ENCODE results near the gene NUCB2.
A peak's percentile ranks its signal among the peaks of the same experiment; 100 is the strongest.
"Not testable (repeated sequence)": the region's sequence is repeated elsewhere in the genome, so short reads cannot be mapped to it uniquely, and the experiment has no call there.

NUCB2 gene

DNA sequence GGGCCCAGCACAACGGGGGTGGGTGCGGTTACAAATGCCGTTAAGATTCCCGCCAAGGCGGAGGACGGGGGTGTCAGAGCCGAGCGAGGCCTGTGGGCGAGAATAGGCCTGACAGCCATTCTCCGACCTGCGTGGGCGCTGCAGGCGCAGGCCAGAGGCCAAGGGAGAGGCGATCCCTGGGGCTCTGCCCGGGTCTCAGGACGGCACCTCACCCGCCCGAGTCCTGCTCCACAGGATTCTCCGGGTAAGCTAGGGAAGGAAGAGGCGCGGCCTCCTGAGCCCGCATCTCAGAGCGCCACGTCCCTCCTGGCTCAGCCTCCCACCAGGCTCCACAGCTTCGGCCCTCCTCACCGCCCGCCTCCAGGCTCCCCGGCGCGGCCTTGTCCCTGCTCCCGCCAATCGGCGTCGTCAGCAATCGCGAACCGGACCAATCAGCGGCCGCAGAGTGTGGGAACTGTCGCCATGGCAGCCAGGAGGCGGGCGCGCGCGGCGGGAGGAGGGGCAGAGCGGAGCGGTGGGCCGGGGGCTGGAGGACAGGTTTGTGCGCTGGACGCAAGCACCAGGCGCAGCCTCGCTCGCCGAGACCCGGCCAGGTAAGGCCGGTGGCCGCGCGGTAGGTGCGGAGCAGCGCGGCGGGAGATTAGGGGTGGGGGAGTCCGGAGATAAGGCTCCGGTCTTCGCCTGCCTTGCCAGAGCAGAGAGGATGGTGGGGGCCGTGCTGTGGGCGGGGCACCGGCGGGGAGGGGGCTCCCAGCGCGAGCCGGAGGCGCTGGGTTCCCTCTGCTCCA lies at the start of gene NUCB2:
TSS of gene NUCB2 (plus strand) at position 504 of the 788 bp plus-strand sequence. CDS start 18,585 bp downstream, outside the sequence.
- DNase-seq = peak; percentile 98

DNA sequence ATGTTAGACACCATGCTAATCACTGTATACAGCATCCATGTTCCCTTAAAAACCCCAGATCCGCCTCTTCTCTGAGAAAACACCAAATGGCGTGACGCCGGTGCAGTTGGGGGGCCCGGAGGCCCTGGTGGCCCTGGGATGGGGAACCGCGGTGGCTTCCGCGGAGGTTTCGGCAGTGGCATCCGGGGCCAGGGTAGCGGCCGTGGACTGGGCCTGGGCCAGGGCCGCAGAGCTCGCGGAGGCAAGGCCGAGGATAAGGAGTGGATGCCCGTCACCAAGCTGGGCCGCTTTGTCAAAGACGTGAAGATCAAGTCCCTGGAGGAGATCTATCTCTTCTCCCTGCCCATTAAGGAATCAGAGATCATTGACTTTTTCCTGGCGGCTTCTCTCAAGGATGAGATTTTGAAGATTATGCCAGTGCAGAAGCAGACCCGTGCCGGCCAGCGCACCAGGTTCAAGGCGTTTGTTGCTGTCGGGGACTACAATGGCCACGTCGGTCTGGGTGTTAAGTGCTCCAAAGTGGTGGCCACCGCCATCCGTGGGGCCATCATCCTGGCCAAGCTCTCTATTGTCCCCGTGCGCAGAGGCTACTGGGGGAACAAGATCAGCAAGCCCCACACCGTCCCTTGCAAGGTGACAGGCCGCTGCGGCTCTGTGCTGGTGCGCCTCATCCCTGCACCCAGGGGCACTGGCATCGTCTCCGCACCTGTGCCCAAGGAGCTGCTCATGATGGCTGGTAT lies 48.2 kb upstream of the NUCB2 start:
- DNase-seq = not testable (repeated sequence)

DNA sequence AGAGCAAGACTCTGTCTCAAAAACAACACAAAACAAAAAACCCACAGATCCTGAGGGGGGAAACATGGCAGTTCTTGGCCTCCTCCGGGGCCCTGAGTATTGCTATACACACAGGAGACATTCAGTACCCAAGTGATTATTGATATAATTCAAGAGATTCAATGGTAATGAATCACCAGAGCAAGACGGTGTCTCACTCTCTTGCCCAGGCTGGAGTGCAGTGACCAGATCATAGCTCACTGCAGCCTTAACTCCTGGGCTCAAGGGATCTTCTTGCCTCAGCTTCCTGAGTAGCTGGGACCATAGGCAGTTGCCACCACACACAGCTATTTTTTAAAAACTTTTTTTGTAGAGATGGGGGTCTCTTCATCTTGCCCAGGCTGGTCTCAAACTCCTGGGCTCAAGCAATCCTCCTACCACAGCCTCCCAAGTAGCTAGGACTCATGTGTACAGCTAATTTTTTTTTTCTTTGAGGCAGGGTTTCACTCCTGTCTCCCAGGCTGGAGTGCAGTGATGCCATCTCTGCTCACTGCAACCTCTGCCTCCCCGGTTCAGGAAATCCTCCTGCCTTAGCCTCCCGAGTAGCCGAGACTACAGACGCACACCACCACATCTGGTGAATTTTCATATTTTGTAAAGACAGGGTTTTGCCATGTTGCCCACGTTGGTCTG lies 46.9 kb upstream of the NUCB2 start:
- DNase-seq = no peak

DNA sequence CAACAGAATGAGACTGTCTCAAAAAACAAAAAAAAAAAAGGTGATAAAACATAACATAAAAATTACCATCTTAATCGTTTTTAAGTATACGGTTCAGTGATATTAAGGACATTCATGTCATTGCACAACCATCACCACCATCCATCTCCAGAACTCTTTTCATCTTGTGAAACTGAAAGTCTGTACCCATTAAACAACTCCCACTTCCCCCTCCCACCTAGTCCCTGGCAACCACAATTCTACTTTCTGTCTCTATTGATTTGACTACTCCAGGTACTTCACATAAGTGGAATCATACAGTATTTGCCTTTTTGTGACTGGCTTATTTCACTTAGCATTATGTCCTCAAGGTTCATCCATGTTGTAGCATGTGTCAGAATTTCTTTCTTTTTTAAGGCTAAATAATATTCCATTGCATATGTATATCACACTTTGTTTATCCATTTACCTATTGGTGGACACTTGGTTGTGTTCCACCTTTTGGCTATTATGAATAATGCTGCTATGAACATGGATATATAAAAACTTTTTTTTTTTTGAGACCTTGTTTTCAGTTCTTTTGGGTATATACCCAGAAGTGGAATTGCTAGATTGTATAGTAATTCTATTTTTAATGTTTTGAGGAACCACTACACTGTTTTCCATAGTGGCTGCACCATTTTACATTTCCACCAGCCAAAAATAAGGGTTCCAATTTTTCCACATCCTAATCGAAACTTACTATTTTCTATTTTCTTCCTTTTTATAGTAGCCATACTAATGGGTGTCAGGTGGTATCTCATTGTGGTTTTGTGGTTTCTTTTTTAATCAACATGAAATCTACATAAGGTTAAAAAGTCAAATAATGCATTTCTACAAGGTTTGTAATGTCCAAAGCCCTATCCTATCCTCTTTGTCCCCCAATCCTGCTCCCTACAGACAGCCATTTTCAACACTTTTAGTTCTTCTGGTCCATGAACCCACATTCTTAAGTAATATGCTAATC lies 45.4 kb upstream of the NUCB2 start:
- no peak for DNase-seq

DNA sequence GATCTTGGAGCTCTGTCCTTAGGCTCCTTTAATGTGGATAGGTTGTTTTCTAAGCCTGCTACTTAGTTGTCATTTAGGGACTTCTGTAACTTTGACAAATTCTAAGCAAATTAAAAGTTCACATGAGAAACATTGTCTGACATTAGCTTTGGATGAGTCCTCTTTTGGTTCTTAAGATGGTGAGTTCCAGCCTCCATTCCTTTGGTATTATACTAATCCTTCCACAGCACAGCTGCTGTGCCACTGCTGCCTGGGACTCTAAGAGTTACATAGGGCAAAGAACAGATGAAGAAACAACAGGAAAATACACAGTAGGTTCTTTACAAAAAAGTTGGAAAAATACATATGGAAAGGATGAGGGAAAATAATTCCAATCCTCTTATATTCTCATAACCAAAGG lies 43.4 kb upstream of the NUCB2 start:
- no peak for DNase-seq

DNA sequence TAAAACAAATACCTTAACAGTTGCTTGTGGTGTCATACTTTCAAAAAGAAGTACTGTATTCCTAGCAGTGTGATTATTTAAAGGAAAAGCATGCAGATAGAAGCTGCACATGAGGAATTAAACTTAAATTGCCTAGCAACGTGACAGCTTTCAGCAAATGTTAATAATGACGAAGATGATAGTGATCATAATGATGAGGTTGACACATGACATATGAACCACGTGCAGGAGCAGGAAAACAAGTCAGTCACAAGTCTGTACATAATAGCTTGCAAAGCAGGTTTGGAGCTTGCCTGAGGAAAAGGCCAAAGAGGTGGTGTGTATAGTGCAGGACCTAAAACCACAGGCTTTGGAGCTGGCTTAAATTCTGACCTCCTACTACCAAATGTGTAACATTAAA lies 38.2 kb upstream of the NUCB2 start:
- DNase-seq = no peak

DNA sequence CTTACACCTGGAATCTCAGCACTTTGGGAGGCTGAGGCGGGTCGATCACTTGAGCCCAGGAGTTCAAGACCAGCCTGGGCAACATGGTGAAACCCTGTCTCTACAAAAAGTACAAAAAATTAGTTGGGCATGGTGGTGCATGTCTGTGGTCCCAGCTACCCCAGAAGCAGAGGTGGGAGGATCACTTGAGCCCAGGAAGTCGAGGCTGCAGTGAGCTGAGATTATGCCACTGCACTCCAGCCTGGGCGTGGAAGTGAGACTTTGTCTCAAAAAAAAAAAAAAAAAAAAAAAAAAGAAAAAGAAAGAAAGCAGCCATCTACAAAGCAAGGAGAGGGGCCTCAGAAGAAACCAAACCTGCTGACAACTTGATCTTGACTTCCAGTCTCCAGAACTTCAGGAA lies 36.6 kb upstream of the NUCB2 start:
- not testable (repeated sequence) for DNase-seq

DNA sequence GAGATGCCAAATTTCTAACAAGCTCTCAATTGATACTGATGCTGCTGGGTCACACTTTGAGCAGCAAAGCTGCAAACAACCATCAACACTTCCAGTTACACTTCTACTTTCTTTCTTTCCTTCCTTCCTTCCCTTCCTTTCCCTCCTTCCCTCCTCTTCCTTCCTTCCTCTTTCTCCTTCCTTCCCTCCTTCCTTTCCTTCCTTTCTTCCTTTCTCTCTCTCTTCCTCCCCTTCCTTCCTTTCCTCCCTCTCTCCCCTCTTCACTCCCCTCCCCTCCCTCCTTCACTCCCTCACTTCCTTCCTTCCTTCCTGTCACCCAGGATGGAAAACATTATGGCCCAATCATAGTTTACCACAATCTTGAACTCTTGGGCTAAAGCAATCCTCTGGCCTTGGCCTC lies 35.8 kb upstream of the NUCB2 start:
- DNase-seq = no peak

DNA sequence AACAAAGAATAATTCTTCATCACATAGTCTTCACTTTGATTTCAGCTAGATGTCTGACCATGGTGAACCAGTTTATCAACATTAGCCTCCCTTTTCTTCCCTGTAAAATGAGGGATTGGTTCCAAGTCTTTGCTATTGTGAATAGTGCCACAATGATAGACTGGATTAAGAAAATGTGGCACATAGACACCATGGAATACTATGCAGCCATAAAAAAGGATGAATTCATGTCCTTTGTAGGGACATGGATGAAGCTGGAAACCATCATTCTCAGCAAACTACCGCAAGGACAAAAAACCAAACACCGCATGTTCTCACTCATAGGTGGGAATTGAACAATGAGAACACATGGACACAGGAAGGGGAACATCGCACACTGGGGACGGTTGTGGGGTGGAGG lies 33.6 kb upstream of the NUCB2 start:
- not testable (repeated sequence) for DNase-seq

DNA sequence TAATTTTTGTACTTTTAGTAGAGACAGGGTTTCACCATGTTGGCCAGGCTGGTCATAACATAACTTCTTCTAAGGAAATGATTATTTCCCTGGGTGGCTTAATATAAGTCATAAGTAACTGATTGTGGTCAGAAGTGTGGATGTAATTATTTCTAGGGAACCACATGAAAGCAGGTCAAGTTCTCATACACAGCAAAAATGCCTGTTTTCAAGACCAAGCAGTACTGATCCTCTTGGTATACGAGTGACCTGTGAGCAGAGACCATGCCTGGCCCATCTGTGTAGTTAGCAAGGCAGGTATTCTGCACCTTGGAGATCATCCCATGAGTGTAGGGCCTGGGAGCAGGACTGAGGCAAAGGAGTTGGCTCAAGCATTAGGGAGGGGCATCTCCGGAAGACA lies 32.5 kb upstream of the NUCB2 start:
- DNase-seq = no peak

DNA sequence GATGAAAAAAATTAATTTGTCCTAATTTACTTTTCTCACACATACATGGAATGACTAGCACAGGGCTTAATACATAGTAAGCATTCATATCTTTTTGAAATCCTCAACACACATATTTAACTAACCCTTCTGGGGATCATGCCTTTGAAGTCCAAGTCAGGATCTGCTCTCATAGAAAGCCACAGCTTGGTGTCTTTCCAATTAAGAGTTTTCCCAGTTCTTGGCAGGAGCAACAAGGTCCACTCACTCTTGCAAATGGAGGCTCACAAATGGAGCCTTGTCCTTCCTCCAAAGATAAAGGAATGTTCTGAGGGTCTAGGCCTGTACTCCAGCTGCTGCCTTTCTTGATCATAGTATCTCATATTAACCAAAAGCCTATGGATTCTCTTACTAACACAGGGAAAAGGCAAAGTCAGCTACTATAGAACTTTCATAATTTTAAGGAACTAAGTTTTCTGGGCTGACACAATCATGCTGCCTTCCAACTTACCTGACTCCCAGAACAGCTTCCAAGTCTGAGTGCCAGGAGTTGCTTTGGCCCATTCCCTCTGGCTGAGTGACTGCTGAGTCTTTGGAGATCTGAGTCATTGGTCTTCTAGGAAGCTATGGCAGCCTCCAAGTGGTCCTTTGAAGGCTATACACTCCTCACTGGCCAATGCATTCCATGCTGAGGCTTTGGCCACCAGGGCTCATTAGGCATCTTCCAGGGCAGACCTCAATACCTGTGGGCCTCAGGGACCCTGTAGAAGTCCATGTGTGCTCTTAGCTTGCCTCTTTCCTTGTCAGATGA lies 25.8 kb upstream of the NUCB2 start:
- no peak for DNase-seq

DNA sequence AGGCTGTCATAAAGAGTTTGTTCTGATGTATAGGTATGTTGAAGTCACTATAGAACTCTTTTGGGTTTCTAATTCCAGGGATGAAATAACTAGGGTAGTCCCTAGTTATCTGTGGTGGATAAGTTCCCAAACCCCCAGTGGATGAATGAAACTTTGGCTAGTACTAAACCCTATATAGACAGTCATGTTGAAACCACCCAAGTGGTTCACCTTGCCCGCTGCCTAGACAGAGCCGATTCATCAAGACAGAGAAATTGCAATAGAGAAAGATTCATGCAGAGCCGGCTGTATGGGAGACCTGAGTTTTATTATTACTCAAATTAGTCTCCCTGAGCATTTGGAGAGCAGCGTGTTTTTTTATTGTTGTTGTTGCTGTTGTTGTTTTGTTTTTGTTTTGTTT lies 23.8 kb upstream of the NUCB2 start:
- no peak for DNase-seq

DNA sequence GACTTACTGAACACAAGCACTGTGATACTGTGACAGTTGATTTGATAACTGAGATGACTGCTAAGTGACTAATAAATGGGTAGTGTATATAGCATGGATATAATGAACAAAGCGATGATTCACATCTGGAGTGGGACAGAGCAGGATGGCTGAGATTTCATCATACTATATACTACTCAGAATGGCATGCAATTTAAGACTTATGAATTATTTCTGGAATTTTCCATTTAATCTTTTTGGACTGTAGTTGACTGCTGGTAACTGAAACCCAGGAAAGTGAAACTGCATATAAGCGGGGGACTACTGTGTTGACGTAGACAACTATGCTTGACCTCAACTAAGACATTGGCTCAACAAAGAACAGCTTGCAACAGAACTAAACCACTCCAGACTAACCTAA lies 20.0 kb upstream of the NUCB2 start:
- no peak for DNase-seq

DNA sequence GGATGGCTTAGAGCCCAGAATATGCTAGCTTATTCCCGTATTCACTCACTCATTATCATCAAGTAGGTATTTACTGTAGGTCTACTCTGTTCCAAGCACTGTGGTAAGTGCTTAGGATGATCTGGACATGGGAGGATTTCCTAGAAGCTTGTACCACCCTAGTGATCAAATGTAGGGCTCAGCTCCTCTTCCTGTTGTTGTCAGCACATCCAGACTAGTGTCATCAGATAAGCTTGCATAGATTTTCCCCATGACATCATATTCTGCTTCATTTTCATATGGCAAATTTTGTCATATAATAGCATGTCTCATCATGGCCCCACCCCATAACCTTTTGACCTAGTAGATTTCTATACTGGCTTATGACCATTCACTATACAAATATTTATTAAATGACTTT lies 19.3 kb upstream of the NUCB2 start:
- DNase-seq = no peak

DNA sequence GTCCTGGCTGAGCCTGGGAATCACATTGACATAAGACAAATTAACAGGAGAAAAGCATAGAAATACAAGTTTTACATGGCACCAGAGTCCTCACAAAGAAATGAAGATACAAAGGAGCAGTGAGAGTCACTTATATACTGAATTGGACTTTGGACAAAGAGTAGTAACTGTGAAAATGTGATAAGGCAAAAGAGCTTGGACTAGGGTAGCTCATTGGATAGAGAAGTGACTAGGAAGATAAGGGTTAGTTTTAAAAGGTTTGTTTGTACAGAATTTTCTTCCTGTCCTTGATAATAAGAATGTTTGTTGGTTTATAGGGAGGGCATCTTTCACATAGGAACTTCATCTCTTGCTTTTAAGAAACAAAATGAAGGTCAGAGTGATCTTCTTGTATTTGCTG lies 17.9 kb upstream of the NUCB2 start:
- DNase-seq = no peak

DNA sequence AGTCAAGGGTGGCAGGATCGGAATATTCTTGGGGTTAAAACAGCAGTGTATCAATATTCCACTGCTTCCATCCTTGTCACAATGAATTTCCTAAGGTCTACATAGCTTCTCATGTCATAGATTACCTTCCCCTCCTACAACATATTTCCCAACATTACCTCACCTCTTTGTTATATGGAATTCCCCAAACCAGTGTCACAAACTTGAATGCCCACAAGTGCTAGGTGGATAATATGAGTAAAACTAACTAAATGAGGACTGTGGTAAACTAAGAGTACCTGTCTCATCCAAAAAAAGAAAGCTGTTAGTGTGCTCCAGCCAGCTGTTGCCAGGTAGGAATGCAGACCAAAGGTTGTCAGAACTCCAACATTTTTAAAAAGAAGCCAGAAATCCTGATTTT lies 17.0 kb upstream of the NUCB2 start:
- DNase-seq = no peak

DNA sequence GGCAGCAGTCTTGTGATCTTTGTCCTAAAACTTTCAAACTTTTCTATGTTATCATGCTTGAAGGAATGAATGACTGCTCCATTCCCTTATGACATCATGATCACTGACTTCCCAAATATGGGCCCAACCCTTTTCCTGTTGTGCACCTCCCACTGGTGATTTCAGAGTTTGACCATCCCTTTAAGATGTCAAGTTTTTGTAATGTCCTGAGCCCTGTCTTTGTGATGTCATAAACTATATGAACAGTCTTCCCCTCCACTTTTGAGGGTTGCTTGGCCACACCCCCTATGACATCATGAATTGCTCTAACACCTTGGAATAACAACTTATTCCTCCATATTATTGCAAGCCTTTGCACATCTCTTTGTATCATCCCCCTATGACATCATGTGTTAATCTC lies 16.5 kb upstream of the NUCB2 start:
- no peak for DNase-seq

DNA sequence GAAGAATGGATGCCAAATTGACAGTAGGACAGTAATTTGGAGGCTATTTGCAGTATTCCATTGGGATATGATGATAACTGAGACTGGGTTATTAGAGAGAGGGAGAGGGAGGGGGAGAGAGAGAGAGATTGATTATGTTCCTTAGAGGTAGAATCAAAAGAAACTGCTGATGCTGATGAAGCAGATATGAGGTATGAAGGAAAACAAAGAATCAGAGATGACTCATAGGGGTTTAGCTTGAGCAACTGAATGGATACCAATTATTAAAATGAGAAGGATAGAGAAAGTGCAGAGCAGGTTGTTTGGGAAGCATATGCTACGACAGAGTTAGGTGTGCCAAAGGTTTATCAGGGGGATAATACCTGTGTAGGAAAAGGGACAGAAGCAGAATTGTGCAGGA lies 12.8 kb upstream of the NUCB2 start:
- no peak for DNase-seq

DNA sequence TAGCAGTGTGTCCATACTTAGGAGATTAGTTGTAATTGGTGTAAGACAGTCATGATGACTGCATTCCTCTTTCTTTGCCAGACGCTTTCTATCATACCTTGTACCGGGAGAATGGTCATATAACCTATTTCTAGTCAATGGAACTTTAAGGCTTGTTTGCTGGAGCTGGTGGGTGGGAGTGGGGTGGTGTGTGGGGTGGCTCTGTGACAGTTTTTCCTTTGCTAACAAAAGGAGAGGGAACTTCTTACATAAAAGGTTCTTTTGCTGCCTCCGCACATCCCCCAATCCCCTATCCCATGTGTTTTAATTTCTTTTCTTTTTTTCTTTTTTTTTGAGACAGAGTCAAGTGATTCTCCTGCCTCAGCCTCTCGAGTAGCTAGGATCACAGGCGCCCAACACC lies 9.8 kb upstream of the NUCB2 start:
- DNase-seq = no peak

DNA sequence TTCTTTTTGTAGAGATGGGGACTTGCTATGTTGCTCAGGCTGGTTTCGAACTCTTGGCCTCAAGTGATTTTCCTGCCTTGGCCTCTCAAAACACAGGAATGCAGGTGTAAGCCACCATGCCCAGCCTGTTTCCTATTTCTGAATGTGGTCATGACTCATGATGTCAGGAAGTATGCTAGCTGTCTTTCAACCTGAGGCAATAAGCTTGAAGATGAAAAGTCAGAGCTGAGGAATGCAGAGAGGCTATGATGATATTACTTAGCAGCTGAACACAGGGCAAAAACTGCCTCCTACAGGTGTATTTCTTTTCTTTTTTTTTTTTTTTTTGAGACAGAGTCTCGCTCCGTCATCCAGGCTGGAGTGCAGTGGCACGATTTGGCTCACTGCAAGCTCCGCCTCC lies 9.0 kb upstream of the NUCB2 start:
- no peak for DNase-seq

DNA sequence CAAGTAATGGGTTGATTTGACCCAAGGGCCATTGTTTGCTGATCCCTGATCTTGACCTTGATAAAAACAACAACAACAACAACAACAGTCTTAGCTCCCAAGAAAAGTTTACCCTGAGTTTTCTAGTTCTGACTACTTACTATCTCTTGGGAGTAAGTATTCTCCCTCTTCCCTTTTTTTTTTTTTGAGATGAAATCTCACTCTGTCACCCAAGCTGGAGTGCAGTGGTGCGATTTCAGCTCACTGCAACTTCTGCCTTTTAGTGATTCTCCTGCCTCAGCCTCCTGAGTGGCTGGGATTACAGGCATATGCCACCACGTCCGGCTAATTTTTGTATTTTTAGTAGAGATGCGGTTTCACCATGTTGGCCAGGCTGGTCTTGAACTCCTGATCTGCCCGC lies 8.0 kb upstream of the NUCB2 start:
- not testable (repeated sequence) for DNase-seq

DNA sequence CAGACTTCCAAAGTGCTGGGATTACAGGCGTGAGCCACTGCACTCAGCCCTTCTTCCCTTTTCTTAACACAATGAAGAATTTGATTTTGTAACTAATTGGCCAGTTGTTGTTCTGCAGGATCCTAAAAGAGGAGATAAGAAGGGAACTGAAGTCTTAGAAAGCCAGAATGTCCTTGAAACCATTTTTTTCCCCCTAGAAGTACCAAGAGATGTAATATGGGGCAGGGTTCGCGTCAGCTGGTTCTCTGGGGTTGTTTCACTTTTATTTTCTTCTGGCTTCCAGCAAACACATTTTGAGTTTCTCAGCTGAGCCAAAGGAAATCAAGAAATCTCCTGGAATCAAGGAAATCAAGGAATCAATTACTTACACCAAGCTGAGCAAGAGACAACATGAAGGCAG lies 7.6 kb upstream of the NUCB2 start:
- no peak for DNase-seq
